ENCODE results near the gene ODAD2.
A peak's percentile ranks its signal among the peaks of the same experiment; 100 is the strongest.
"Not testable (repeated sequence)": the region's sequence is repeated elsewhere in the genome, so short reads cannot be mapped to it uniquely, and the experiment has no call there.

The ODAD2 gene

DNA sequence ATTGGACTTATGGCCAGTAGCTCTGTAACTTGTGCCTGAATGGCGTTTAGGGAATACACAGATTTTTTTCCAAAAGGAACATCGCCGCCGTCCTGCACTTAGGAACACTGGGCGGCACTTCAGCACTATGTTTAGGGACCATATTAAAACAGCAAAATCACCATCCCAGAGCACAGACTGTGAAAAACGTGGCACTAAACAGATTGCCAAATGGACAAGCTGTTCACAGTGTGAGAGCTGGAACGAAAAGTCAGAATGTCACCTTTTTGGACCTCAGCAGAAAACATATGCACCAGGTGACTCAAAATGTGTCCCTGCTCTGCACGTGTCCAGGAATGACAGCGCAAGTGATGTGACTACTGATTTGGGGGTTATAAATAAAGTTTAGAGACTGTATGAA, 87.9 kb downstream of the ODAD2 start:
- Histone ChIP-seq H3K27me3 (ENCODE audit: insufficient read depth, low read length, poor library complexity, severe bottlenecking) (no peaks in the 10 kb centered on the region), H3K4me3 (ENCODE audit: low read length, poor library complexity, severe bottlenecking) (no peak overlapping the region), H3K9ac (ENCODE audit: low read depth, low read length, poor library complexity, severe bottlenecking) (no peak overlapping the region), H2AFZ (ENCODE audit: low read length) (no peak overlapping the region), H3K79me2 (ENCODE audit: insufficient read depth, low read length) (no peaks in the 10 kb centered on the region), H3K4me2 (ENCODE audit: low read depth, low read length, poor library complexity, severe bottlenecking) (no peak overlapping the region), H3K9me2 (replicated peaks; ENCODE audit: low read depth, low read length) (no peaks in the 10 kb centered on the region), H3F3A (ENCODE audit: low read depth) (no peaks in the 10 kb centered on the region), H3K9me3 (ENCODE audit: insufficient read depth, low read depth, low read length) (no peaks in the 10 kb centered on the region), H4K20me1 (ENCODE audit: insufficient read depth, low read length, poor library complexity, severe bottlenecking) (no peaks in the 10 kb centered on the region), H3K36me3 (ENCODE audit: insufficient read depth, low read length) (no peaks in the 10 kb centered on the region), H3K4me1 (ENCODE audit: insufficient read depth, low read length, poor library complexity, severe bottlenecking) (no peaks in the 10 kb centered on the region)
- TF ChIP-seq, protein P1, sequence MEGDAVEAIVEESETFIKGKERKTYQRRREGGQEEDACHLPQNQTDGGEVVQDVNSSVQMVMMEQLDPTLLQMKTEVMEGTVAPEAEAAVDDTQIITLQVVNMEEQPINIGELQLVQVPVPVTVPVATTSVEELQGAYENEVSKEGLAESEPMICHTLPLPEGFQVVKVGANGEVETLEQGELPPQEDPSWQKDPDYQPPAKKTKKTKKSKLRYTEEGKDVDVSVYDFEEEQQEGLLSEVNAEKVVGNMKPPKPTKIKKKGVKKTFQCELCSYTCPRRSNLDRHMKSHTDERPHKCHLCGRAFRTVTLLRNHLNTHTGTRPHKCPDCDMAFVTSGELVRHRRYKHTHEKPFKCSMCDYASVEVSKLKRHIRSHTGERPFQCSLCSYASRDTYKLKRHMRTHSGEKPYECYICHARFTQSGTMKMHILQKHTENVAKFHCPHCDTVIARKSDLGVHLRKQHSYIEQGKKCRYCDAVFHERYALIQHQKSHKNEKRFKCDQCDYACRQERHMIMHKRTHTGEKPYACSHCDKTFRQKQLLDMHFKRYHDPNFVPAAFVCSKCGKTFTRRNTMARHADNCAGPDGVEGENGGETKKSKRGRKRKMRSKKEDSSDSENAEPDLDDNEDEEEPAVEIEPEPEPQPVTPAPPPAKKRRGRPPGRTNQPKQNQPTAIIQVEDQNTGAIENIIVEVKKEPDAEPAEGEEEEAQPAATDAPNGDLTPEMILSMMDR (conservative IDR thresholded peaks at IDR 0.05; ENCODE audit: low read length): no peak
- no peak for TF ChIP-seq EZH2phosphoT487 (IDR thresholded peaks at IDR 0.05; ENCODE audit: borderline replicate concordance)

DNA sequence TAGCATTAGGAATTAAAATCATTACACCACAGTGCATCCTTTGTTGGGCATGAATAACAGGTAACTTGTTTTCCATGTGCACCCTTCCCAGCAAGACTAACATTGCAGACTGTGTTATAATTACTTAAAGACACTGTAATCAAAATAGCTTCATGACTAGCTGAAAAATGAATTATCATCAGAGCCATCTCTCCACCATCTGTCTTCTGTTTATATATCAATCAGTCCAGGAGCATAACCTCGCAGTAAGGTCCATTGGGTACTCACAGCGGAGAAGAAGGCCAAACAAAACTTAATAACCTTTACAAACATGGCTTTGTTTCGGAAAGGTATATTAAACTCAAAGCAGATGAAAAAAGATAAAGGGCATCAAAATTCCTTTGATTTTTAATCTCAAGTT, 90.6 kb downstream of the ODAD2 start:
- Histone ChIP-seq H3K4me2 (ENCODE audit: low read depth, low read length, poor library complexity, severe bottlenecking) (no peak overlapping the region), H3K9ac (ENCODE audit: low read depth, low read length, poor library complexity, severe bottlenecking) (no peak overlapping the region)

DNA sequence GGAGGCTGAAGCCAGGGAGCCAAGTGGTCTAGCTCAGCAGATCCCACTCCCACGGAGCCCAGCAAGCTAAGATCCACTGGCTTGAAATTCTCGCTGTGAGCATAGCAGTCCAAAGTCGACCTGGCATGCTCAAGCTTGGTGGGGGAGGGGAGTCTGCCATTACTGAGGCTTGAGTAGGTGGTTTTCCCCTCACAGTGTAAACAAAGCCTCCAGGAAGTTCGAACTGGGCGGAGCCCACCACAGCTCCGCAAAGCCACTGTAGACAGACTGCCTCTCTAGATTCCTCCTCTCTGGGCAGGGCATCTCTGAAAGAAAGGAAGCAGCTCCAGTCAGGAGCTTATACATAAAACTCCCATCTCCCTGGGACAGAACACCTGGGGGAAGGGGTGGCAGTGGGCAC, 99.4 kb downstream of the ODAD2 start:
- H3K36me3 ChIP-seq (ENCODE audit: insufficient read depth, low read length); H3K27me3 ChIP-seq (ENCODE audit: insufficient read depth, low read length, poor library complexity, severe bottlenecking); H3F3A ChIP-seq (ENCODE audit: low read depth); H4K20me1 ChIP-seq (ENCODE audit: insufficient read depth, low read length, poor library complexity, severe bottlenecking); H3K79me2 ChIP-seq (ENCODE audit: insufficient read depth, low read length); H3K4me1 ChIP-seq (ENCODE audit: insufficient read depth, low read length, poor library complexity, severe bottlenecking); H3K4me3 ChIP-seq (ENCODE audit: low read length, poor library complexity, severe bottlenecking); H3K9ac ChIP-seq (ENCODE audit: low read depth, low read length, poor library complexity, severe bottlenecking); H3K9me2 ChIP-seq (replicated peaks; ENCODE audit: low read depth, low read length); H3K9me3 ChIP-seq (ENCODE audit: insufficient read depth, low read depth, low read length): not testable (repeated sequence)
- H2AFZ ChIP-seq (ENCODE audit: low read length): peak overlapping the region; percentile 86
- H3K4me2 ChIP-seq (ENCODE audit: low read depth, low read length, poor library complexity, severe bottlenecking): peak overlapping the region; percentile 44

More for the DNA sequence above, 90.6 kb downstream of the ODAD2 start:
- Histone ChIP-seq H4K20me1 (ENCODE audit: insufficient read depth, low read length, poor library complexity, severe bottlenecking) (no peaks in the 10 kb centered on the region), H3K9me2 (replicated peaks; ENCODE audit: low read depth, low read length) (no peaks in the 10 kb centered on the region), H3K79me2 (ENCODE audit: insufficient read depth, low read length) (no peaks in the 10 kb centered on the region), H2AFZ (ENCODE audit: low read length) (no peak overlapping the region), H3K36me3 (ENCODE audit: insufficient read depth, low read length) (no peaks in the 10 kb centered on the region), H3K9me3 (ENCODE audit: insufficient read depth, low read depth, low read length) (no peaks in the 10 kb centered on the region), H3F3A (ENCODE audit: low read depth) (no peaks in the 10 kb centered on the region), H3K27me3 (ENCODE audit: insufficient read depth, low read length, poor library complexity, severe bottlenecking) (no peaks in the 10 kb centered on the region), H3K4me3 (ENCODE audit: low read length, poor library complexity, severe bottlenecking) (no peak overlapping the region), H3K4me1 (ENCODE audit: insufficient read depth, low read length, poor library complexity, severe bottlenecking) (no peaks in the 10 kb centered on the region)
- no peak for TF ChIP-seq EZH2phosphoT487 (IDR thresholded peaks at IDR 0.05; ENCODE audit: borderline replicate concordance)
- TF ChIP-seq, protein P1 (conservative IDR thresholded peaks at IDR 0.05; ENCODE audit: low read length): no peak

DNA sequence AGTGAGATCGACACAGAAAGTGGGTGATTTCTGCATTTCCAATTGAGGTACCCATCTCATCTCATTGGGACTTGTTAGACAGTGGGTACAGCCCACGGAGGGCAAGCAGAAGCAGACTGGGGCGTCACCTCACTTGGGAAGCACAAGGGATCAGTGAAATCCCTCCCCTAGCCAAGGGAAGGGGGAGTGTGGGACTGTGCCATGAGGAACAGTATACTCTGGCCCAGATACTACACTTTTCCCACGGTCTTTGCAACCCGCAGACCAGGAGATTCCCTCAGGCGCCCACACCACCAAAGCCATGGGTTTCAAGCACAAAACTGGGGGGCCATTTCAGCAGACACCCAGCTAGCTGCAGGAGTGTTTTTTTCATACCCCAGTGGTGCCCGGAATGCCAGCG, 99.8 kb downstream of the ODAD2 start:
- Histone ChIP-seq H3K4me1 (ENCODE audit: insufficient read depth, low read length, poor library complexity, severe bottlenecking) (peaks cover 9% of the 10 kb centered on the region), H3K27me3 (ENCODE audit: insufficient read depth, low read length, poor library complexity, severe bottlenecking) (no peaks in the 10 kb centered on the region), H3K9me2 (replicated peaks; ENCODE audit: low read depth, low read length) (no peaks in the 10 kb centered on the region), H4K20me1 (ENCODE audit: insufficient read depth, low read length, poor library complexity, severe bottlenecking) (no peaks in the 10 kb centered on the region), H3K4me3 (ENCODE audit: low read length, poor library complexity, severe bottlenecking) (no peak overlapping the region), H3K9ac (ENCODE audit: low read depth, low read length, poor library complexity, severe bottlenecking) (no peak overlapping the region), H2AFZ (ENCODE audit: low read length) (peak overlapping the region; percentile 86), H3K36me3 (ENCODE audit: insufficient read depth, low read length) (no peaks in the 10 kb centered on the region), H3K79me2 (ENCODE audit: insufficient read depth, low read length) (no peaks in the 10 kb centered on the region), H3K9me3 (ENCODE audit: insufficient read depth, low read depth, low read length) (no peaks in the 10 kb centered on the region), H3F3A (ENCODE audit: low read depth) (no peaks in the 10 kb centered on the region), H3K4me2 (ENCODE audit: low read depth, low read length, poor library complexity, severe bottlenecking) (peak overlapping the region; percentile 44)
- TF ChIP-seq EZH2phosphoT487 (IDR thresholded peaks at IDR 0.05; ENCODE audit: borderline replicate concordance): no peak
- TF ChIP-seq, protein P1 (conservative IDR thresholded peaks at IDR 0.05; ENCODE audit: low read length): no peak

All from Loucy (cell line).